K562 (cell line): Measurements from ENCODE around the gene CHD6. TPM values are rescaled to one million over a fixed set of nuclear protein-coding genes. Genes with fewer than 3 reads are reported as not detected.

Source experiments
- ATAC-seq: fragments of 200-7000 bp; cut with Tn5 transposase; 3 replicates; pipeline ENCODE4 v1.9.1; 2020; ENCODE audit warnings: moderate library complexity
- BruUV-seq: library from RNA; stranded (reverse); fragments of 400-500 nt; replicated peaks from 2 replicates; lab custom pipeline; 2021; lab: Mats Ljungman, UMichigan
- CTCF ChIA-PET: fragments of 300-600 bp; formaldehyde crosslinking; extraction: SDS; loops from one replicate; lab custom pipeline; 2021; ENCODE audit warnings: low intra/inter-chr PET ratio; lab: Yijun Ruan, JAX
- POLR2A ChIA-PET: fragments of 300-600, 350-650 bp; sonication (Branson Sonifier 250); formaldehyde crosslinking; extraction: SDS; loops from one replicate; lab custom pipeline; 2021; ENCODE audit warnings: antibody characterized with exemption, inconsistent platforms; lab: Yijun Ruan, JAX
- DNase-seq, 4 experiments: peaks; one replicate each; pipeline versions ENCODE4 v3.0.0 to v3.0.0-alpha.2; 2011 to 2018; ENCODE audit warnings: low spot score in 3 of 4, mixed read lengths in 3 of 4; ENCODE audit errors: extremely low read depth in 1 of 4
- FAIRE-seq: peaks from 2 replicates; lab custom pipeline; 2011; peaks lifted over from hg19 to GRCh38; lab: Jason Lieb, UNC
- H2AFZ ChIP-seq: 2 replicates; pipeline ENCODE4 v1.6.0; 2011; ENCODE audit warnings: low read depth, low read length, control low read depth, inconsistent platforms
- H3K27ac ChIP-seq: fragments of 200-600 bp; 3 replicates; pipeline ENCODE4 v1.8.0; 2011; ENCODE audit warnings: low read depth, mild to moderate bottlenecking, control low read depth, inconsistent platforms, low read length, moderate library complexity, mixed read lengths; ENCODE audit errors: extremely low read depth
- H3K27me3 ChIP-seq, 2 experiments: fragments of 300-600 bp in 1 of 2; 2 replicates in 1 of 2; 3 replicates in 1 of 2; pipeline versions ENCODE4 v1.6.0 to v1.8.0; 2011; ENCODE audit warnings: inconsistent platforms in 2 of 2, low read length in 2 of 2, mild to moderate bottlenecking in 1 of 2, mixed read lengths in 1 of 2, moderate library complexity in 1 of 2; ENCODE audit not compliant: control insufficient read depth in 2 of 2, insufficient read depth in 2 of 2
- H3K36me3 ChIP-seq: fragments of 300-600 bp; 3 replicates; pipeline ENCODE4 v1.8.0; 2011; ENCODE audit warnings: mild to moderate bottlenecking, low read length, inconsistent platforms; ENCODE audit not compliant: control insufficient read depth, insufficient read depth
- H3K4me1 ChIP-seq, 2 experiments: fragments of 200-600 bp in 1 of 2; replicated peaks in 1 of 2; 2 replicates in 1 of 2; 3 replicates in 1 of 2; pipeline versions ENCODE4 v1.5.1 to v1.8.0; 2011; ENCODE audit warnings: inconsistent platforms in 2 of 2, low read length in 2 of 2, mild to moderate bottlenecking in 1 of 2, mixed read lengths in 1 of 2, moderate library complexity in 1 of 2; ENCODE audit not compliant: control insufficient read depth in 2 of 2, insufficient read depth in 2 of 2
- H3K4me2 ChIP-seq: 2 replicates; pipeline ENCODE4 v1.6.1; 2011; ENCODE audit warnings: low read length, control low read depth, inconsistent platforms, mixed read lengths; ENCODE audit not compliant: insufficient read depth
- H3K4me3 ChIP-seq: fragments of 200-600 bp; sonication (generic), shearing (Covaris generic); 2 replicates; pipeline ENCODE4 v1.5.1; 2016; ENCODE audit warnings: control low read depth, inconsistent platforms
- H3K79me2 ChIP-seq: fragments of 200-600 bp; 3 replicates; pipeline ENCODE4 v1.8.0; 2011; ENCODE audit warnings: low read length, inconsistent platforms; ENCODE audit not compliant: control insufficient read depth, insufficient read depth
- H3K9ac ChIP-seq, 2 experiments: 2 replicates each; pipeline versions ENCODE4 v1.6.0 to v1.6.1; 2011; ENCODE audit warnings: low read depth in 2 of 2, low read length in 2 of 2, control low read depth in 1 of 2, inconsistent platforms in 1 of 2, mild to moderate bottlenecking in 1 of 2, mixed read lengths in 1 of 2; ENCODE audit not compliant: insufficient read depth in 1 of 2
- H3K9me1 ChIP-seq: one replicate; pipeline ENCODE4 v1.6.0; 2011; ENCODE audit warnings: inconsistent platforms, mild to moderate bottlenecking, low read length, moderate library complexity; ENCODE audit not compliant: control insufficient read depth, insufficient read depth
- H3K9me3 ChIP-seq: replicated peaks from 2 replicates; pipeline ENCODE4 v1.5.1; 2011; ENCODE audit warnings: low read depth, low read length, inconsistent platforms; ENCODE audit not compliant: control insufficient read depth, insufficient read depth
- H4K20me1 ChIP-seq: replicated peaks from 2 replicates; pipeline ENCODE4 v1.6.1; 2011; ENCODE audit warnings: low read length, inconsistent platforms, mixed read lengths; ENCODE audit not compliant: control insufficient read depth, insufficient read depth
- FOXA3 ChIP-seq, 2 experiments: fragments of 450-650 bp in 1 of 2; sonication (generic) in 1 of 2; formaldehyde crosslinking; IDR thresholded peaks in 1 of 2; conservative IDR thresholded peaks in 1 of 2; 2 replicates each; pipeline versions ENCODE4 v1.4.0 to v1.8.0; 2020 to 2022; ENCODE audit warnings: mild to moderate bottlenecking in 2 of 2, missing genetic modification reagents in 1 of 2
- NCOA4 ChIP-seq: fragments of 450-650 bp; IDR thresholded peaks from 2 replicates; pipeline ENCODE4 v1.6.1; 2018; ENCODE audit warnings: mild to moderate bottlenecking; ENCODE audit not compliant: partially characterized antibody
- PHF20 ChIP-seq: fragments of 450-650 bp; IDR thresholded peaks from 2 replicates; pipeline ENCODE4 v1.6.1; 2018; ENCODE audit not compliant: partially characterized antibody
- SPI1 ChIP-seq: IDR thresholded peaks from 2 replicates; pipeline ENCODE4 v1.6.1; 2011; ENCODE audit warnings: low read depth, low read length, control low read depth, borderline replicate concordance
- SRSF7 ChIP-seq: fragments of 200-400 bp; formaldehyde crosslinking; optimal IDR thresholded peaks from 2 replicates; pipeline ENCODE3; 2017; ENCODE audit warnings: mild to moderate bottlenecking, low read depth, low read length
- THRAP3 ChIP-seq: fragments of 450-650 bp; IDR thresholded peaks from 2 replicates; pipeline ENCODE4 v1.6.1; 2016; ENCODE audit warnings: mild to moderate bottlenecking, inconsistent platforms, borderline replicate concordance
- ZC3H8 ChIP-seq: fragments of 450-650 bp; IDR thresholded peaks from 2 replicates; pipeline ENCODE4 v1.6.1; 2017
- ZFP30 ChIP-seq: fragments of 250-450 bp; sonication (Bioruptor Pico); IDR thresholded peaks from 2 replicates; pipeline ENCODE4 v1.8.0; 2022; ENCODE audit warnings: moderate library complexity, mild to moderate bottlenecking, inconsistent platforms, borderline replicate concordance
- ZKSCAN8 ChIP-seq: fragments of 200-800 bp; sonication (Bioruptor generic); IDR thresholded peaks from 2 replicates; pipeline ENCODE4 v1.6.1; 2016; ENCODE audit warnings: missing genetic modification characterization, missing compliant biosample characterization
- WGBS: fragments of 100-300 bp; shearing (Covaris generic); methylation state at CpG from one replicate; pipeline ENCODE4 v1.1.6; 2016; ENCODE audit warnings: low coverage, mixed read lengths; ENCODE audit not compliant: insufficient coverage; ENCODE audit errors: missing lambda C conversion rate; 5-methylcytosine and 5-hydroxymethylcytosine counted together
- in situ Hi-C: fragments of 300-500 bp; cut with MboI; formaldehyde crosslinking; loops from 4 replicates; pipeline ENCODE4 v1.15.0; 2018; ENCODE audit warnings: inconsistent platforms, mixed read lengths
- intact Hi-C: fragments of 100-400 bp; cut with micrococcal nuclease; formaldehyde crosslinking; loops from 2 replicates; pipeline ENCODE4 v1.14.2; 2022
- polyA plus RNA-seq, 8 experiments: library from polyadenylated mRNA; depleted of rRNA in 4 of 8; stranded (reverse) in 5 of 8; unstranded in 3 of 8; fragments of >200 nt; fragmentation: Nextera tagmentation in 2 of 8; fragmentation: Illumina TruSeq in 1 of 8; extraction: Ambion mirVana in 2 of 8; extraction: Trizol in 1 of 8; gene quantifications; 2 replicates each; pipeline versions ENCODE4 v1.2.1 to v1.2.3, GENCODE V29; 2011 to 2014; ENCODE audit warnings: inconsistent platforms in 1 of 8, missing spikeins in 1 of 8
- total RNA-seq, 7 experiments: library from RNA; depleted of rRNA in 6 of 7; stranded (reverse); fragments of >200 nt in 6 of 7; fragmentation: Illumina TruSeq in 2 of 7; extraction: Trizol in 2 of 7; gene quantifications; 2 replicates each; pipeline versions ENCODE4 v1.2.1 to v1.2.3, GENCODE V29; 2011 to 2021; ENCODE audit warnings: low replicate concordance in 1 of 7
- TF ChIP-seq, protein P1 (sequence below): fragments of 450-650 bp; IDR thresholded peaks from 2 replicates; pipeline ENCODE4 v1.6.1; 2016; ENCODE audit warnings: low read depth, mild to moderate bottlenecking, moderate library complexity
- TF ChIP-seq, protein P2 (sequence below): fragments of 450-650 bp; formaldehyde crosslinking; IDR thresholded peaks from 2 replicates; pipeline ENCODE4 v1.4.0; 2020; ENCODE audit warnings: mild to moderate bottlenecking, moderate library complexity

Gene CHD6
- total and polyA plus RNA-seq, 9 of the 15 experiments (the other 6 are each of a cell fraction or from before 2014, with no cell fraction given) = 3.9 to 24.2 (median 12.8) TPM

DNA sequence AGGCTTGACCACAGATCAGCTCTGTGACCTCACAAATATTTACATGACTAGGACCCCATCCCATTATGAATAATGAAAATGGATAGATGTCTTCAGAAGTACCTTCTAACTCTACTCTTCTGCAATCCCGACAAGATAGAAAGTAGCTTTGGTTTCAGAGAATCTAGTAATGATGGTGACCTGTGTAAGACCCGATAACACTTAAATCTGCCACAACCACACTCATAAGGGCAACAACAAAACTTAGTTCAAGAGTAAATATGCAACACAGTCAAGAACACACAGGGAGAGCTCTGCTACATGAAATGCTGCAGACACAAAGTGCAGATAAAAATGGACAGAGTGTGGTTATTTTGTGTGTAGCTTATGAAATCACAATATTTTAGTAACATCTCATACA lies 9.6 kb downstream of the CHD6 start:
- no peaks in the 10 kb centered on the region for H3K9me3 ChIP-seq
- peaks cover 91% of the 10 kb centered on the region for H3K79me2 ChIP-seq
- CTCF ChIA-PET = interaction anchor here (0.7 kb wide), 1 partner anchor 144 kb away, joined by 3 read pairs; no protein-coding TSS in a partner anchor
- H3K4me1 ChIP-seq = no peaks in the 10 kb centered on the region; a peak in 1 of 5 replicates
- H3K4me2 ChIP-seq = no peak overlapping the region
- no peak overlapping the region for H3K9ac ChIP-seq
- intact Hi-C loops = no loop called here
- H2AFZ ChIP-seq = no peak overlapping the region
- no peaks in the 10 kb centered on the region for H3K36me3 ChIP-seq
- no peaks in the 10 kb centered on the region for H3K9me1 ChIP-seq
- DNase-seq (no peak), FAIRE-seq (no peak), ATAC-seq (no peak)
- POLR2A ChIA-PET = interaction anchor here (0.8 to 1.2 kb wide), 2 partner anchors 9 to 183 kb away, joined by 3 read pairs; no protein-coding TSS in a partner anchor
- TF ChIP-seq, protein P1, sequence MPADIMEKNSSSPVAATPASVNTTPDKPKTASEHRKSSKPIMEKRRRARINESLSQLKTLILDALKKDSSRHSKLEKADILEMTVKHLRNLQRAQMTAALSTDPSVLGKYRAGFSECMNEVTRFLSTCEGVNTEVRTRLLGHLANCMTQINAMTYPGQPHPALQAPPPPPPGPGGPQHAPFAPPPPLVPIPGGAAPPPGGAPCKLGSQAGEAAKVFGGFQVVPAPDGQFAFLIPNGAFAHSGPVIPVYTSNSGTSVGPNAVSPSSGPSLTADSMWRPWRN = no peak
- TF ChIP-seq ZC3H8 (no peak), THRAP3 (no peak), SPI1 (no peak), NCOA4 (no peak), ZFP30 (no peak), FOXA3 (CRISPR knock-in tag; conservative IDR thresholded peaks at IDR 0.05 in 1 of 2, IDR thresholded peaks at IDR 0.05 in 1 of 2) (no peak), PHF20 (no peak), SRSF7 (no peak), ZKSCAN8 (CRISPR knock-in tag) (no peak)
- TF ChIP-seq, protein P2, sequence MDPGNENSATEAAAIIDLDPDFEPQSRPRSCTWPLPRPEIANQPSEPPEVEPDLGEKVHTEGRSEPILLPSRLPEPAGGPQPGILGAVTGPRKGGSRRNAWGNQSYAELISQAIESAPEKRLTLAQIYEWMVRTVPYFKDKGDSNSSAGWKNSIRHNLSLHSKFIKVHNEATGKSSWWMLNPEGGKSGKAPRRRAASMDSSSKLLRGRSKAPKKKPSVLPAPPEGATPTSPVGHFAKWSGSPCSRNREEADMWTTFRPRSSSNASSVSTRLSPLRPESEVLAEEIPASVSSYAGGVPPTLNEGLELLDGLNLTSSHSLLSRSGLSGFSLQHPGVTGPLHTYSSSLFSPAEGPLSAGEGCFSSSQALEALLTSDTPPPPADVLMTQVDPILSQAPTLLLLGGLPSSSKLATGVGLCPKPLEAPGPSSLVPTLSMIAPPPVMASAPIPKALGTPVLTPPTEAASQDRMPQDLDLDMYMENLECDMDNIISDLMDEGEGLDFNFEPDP (CRISPR knock-in tag) = no peak
- 37% methylated on average over 2 of the region's 2 CpGs for WGBS
- no peaks in the 10 kb centered on the region for H3K27me3 ChIP-seq
- no TSS peak for BruUV-seq
- H4K20me1 ChIP-seq = peaks cover 13% of the 10 kb centered on the region
- H3K4me3 ChIP-seq = no peak overlapping the region
- in situ Hi-C loops = no loop called here
- H3K27ac ChIP-seq = no peak overlapping the region
